Ureter (tissue), 1 donor: Measurements from ENCODE around the gene KCNC3. TPM values are rescaled to one million over a fixed set of nuclear protein-coding genes. Genes with fewer than 3 reads are reported as not detected.

Experiments used
- DNase-seq: peaks from one replicate; pipeline ENCODE4 v3.0.0-alpha.2; 2020; ENCODE audit warnings: low spot score
- total RNA-seq: library from RNA; stranded (reverse); gene quantifications from one replicate; pipeline ENCODE4 v1.2.4, GENCODE V29; 2023
- donor health status: DM: yes; HTN: yes; CAD: no.

Gene KCNC3
- total RNA-seq, 1 donor from 2014 or later: 22.4 TPM

- no peak for DNase-seq
Observed at GRCh38 chr19:50311723-50312635, 17.2 kb downstream of the KCNC3 start.

- DNase-seq: no peak
Observed at GRCh38 chr19:50310759-50311465, 18.3 kb downstream of the KCNC3 start.

- no peak for DNase-seq
Observed at GRCh38 chr19:50309396-50310125, 19.6 kb downstream of the KCNC3 start.

GRCh38 chr19:50308991-50309390 is 20.2 kb downstream of the KCNC3 start:
- DNase-seq: no peak

GRCh38 chr19:50303558-50303957 is 25.6 kb downstream of the KCNC3 start:
- DNase-seq: no peak

- DNase-seq: no peak
Observed at GRCh38 chr19:50301607-50301971, 27.6 kb downstream of the KCNC3 start.

- DNase-seq: no peak
Observed at GRCh38 chr19:50300814-50301606, 28.2 kb downstream of the KCNC3 start.

- no peak for DNase-seq
Observed at GRCh38 chr19:50300051-50300450, 29.1 kb downstream of the KCNC3 start.

GRCh38 chr19:50293263-50294004 is 35.7 kb downstream of the KCNC3 start:
- no peak for DNase-seq

GRCh38 chr19:50292216-50292827 is 36.9 kb downstream of the KCNC3 start:
- DNase-seq: no peak

- no peak for DNase-seq
Observed at GRCh38 chr19:50290775-50291174, 38.4 kb downstream of the KCNC3 start.

- no peak for DNase-seq
Observed at GRCh38 chr19:50290011-50290410, 39.2 kb downstream of the KCNC3 start.

GRCh38 chr19:50288954-50289353 is 40.2 kb downstream of the KCNC3 start:
- DNase-seq: no peak

GRCh38 chr19:50287331-50287730 is 41.8 kb downstream of the KCNC3 start:
- DNase-seq: no peak

GRCh38 chr19:50286443-50286842 is 42.7 kb downstream of the KCNC3 start:
- no peak for DNase-seq

GRCh38 chr19:50285833-50286232 is 43.3 kb downstream of the KCNC3 start:
- DNase-seq: no peak

GRCh38 chr19:50281491-50281890 is 47.7 kb downstream of the KCNC3 start:
- no peak for DNase-seq

- DNase-seq: no peak
Observed at GRCh38 chr19:50280983-50281382, 48.2 kb downstream of the KCNC3 start.

- no peak for DNase-seq
Observed at GRCh38 chr19:50280074-50280473, 49.1 kb downstream of the KCNC3 start.

GRCh38 chr19:50277966-50278580 is 51.1 kb downstream of the KCNC3 start:
- DNase-seq: no peak
